HEK293T (cell line): ENCODE measurements around the gene TRERF1.

Experiments
- ARNT ChIP-seq: fragments of 450-650 bp; IDR thresholded peaks from 2 replicates; pipeline ENCODE4 v1.6.1; 2017; ENCODE audit warnings: mild to moderate bottlenecking
- BHLHE40 ChIP-seq: fragments of 450-650 bp; IDR thresholded peaks from 2 replicates; pipeline ENCODE4 v1.6.1; 2016; ENCODE audit warnings: mild to moderate bottlenecking, moderate library complexity, borderline replicate concordance
- ELF4 ChIP-seq: fragments of 450-650 bp; IDR thresholded peaks from 2 replicates; pipeline ENCODE4 v1.6.1; 2017; ENCODE audit warnings: antibody characterized with exemption
- FOXK2 ChIP-seq: fragments of 450-650 bp; IDR thresholded peaks from 2 replicates; pipeline ENCODE4 v1.6.1; 2016; ENCODE audit warnings: mild to moderate bottlenecking
- FOXM1 ChIP-seq: fragments of 450-650 bp; IDR thresholded peaks from 2 replicates; pipeline ENCODE4 v1.6.1; 2017; ENCODE audit warnings: mild to moderate bottlenecking, borderline replicate concordance
- LEF1 ChIP-seq: fragments of 450-650 bp; IDR thresholded peaks from 2 replicates; pipeline ENCODE4 v1.6.1; 2017; ENCODE audit warnings: mild to moderate bottlenecking, borderline replicate concordance
- PKNOX1 ChIP-seq: fragments of 450-650 bp; IDR thresholded peaks from 2 replicates; pipeline ENCODE4 v1.6.1; 2016
- SP1 ChIP-seq: fragments of 450-650 bp; IDR thresholded peaks from 2 replicates; pipeline ENCODE4 v1.6.1; 2017
- SUZ12 ChIP-seq: fragments of 450-650 bp; IDR thresholded peaks from 2 replicates; pipeline ENCODE4 v1.6.1; 2016; ENCODE audit warnings: mild to moderate bottlenecking
- TARDBP ChIP-seq: fragments of 450-650 bp; IDR thresholded peaks from 2 replicates; pipeline ENCODE4 v1.6.1; 2016
- ZNF384 ChIP-seq: fragments of 450-650 bp; IDR thresholded peaks from 2 replicates; pipeline ENCODE4 v1.6.1; 2016

- TF ChIP-seq LEF1: no peak
- no peak for TF ChIP-seq BHLHE40
- TF ChIP-seq TARDBP: no peak
- TF ChIP-seq SUZ12: no peak
- TF ChIP-seq FOXM1: no peak
- TF ChIP-seq ZNF384: no peak
- TF ChIP-seq ARNT: no peak
- TF ChIP-seq PKNOX1: no peak
- TF ChIP-seq ELF4: no peak
- no peak for TF ChIP-seq SP1
- TF ChIP-seq FOXK2: no peak
These were observed 214.8 kb downstream of the TRERF1 start for GRCh38 chr6:42236682-42237473.
